ENCODE data around the gene KLHDC1.

KLHDC1 gene

DNA sequence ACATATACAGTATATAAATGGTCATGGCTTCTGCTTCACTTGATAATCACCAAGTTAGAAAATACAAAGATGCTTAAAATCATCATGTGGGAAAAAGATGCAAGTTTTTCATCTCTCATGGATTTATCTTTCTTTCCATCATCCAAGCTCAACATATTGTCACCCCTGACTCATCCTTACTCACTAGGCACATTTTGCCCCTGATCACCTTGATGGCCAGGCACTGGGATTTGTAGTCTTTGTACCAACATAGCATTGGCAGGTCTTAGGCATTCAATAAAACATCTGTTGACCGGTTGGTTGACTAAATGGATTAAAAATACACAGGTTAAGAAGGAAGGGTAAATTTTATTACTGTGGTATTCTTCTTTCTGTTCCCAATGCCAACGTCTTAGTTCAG is 103.1 kb downstream of the KLHDC1 start:
- no peak for DNase-seq
